Caco-2 (cell line): Measurements from ENCODE around the gene CLCA1. TPM values are rescaled to one million over a fixed set of nuclear protein-coding genes. Genes with fewer than 3 reads are reported as not detected.

ENCODE experiments used
- BruUV-seq: library from RNA; stranded (reverse); fragments of 400-500 nt; replicated peaks from 2 replicates; lab custom pipeline; 2021; lab: Mats Ljungman, UMichigan
- CTCF ChIA-PET: fragments of 300-600 bp; sonication (Branson Sonifier 250); formaldehyde crosslinking; loops from one replicate; lab custom pipeline; 2022; ENCODE audit warnings: antibody characterized with exemption; lab: Charles Lee
- POLR2A ChIA-PET: fragments of 300-600 bp; sonication (Branson Sonifier 250); formaldehyde crosslinking; loops from one replicate; lab custom pipeline; 2022; ENCODE audit warnings: antibody characterized with exemption; lab: Charles Lee
- DNase-seq, 2 experiments: peaks; one replicate each; pipeline versions ENCODE4 v3.0.0 to v3.0.0-alpha.2; 2020 to 2022
- H3K27me3 ChIP-seq: replicated peaks from 2 replicates; pipeline ENCODE4 v1.6.0; 2011; ENCODE audit warnings: low read length; ENCODE audit not compliant: control insufficient read depth, insufficient read depth
- H3K36me3 ChIP-seq: 2 replicates; pipeline ENCODE4 v1.5.1; 2011; ENCODE audit warnings: low read length; ENCODE audit not compliant: control insufficient read depth, insufficient read depth
- H3K4me1 ChIP-seq: fragments of 250-450 bp; sonication (Bioruptor Pico); 2 replicates; pipeline ENCODE4 v1.5.1; 2020; ENCODE audit warnings: mild to moderate bottlenecking
- H3K4me3 ChIP-seq: 2 replicates; pipeline ENCODE4 v1.5.1; 2011; ENCODE audit warnings: low read depth, mild to moderate bottlenecking, control low read depth, low read length
- H3K9me3 ChIP-seq: fragments of 250-450 bp; sonication (Bioruptor Pico); 2 replicates; pipeline ENCODE4 v1.5.1; 2020; ENCODE audit warnings: mild to moderate bottlenecking, moderate library complexity
- H3K27ac Mint-ChIP-seq: one replicate; pipeline ENCODE4 v1.8.0; 2022; ENCODE audit warnings: mixed read lengths; ENCODE audit not compliant: unreplicated experiment
- H3K27me3 Mint-ChIP-seq: one replicate; pipeline ENCODE4 v1.8.0; 2022; ENCODE audit warnings: mixed read lengths; ENCODE audit not compliant: insufficient read depth, unreplicated experiment
- H3K36me3 Mint-ChIP-seq: one replicate; pipeline ENCODE4 v1.8.0; 2022; ENCODE audit warnings: mild to moderate bottlenecking, mixed read lengths; ENCODE audit not compliant: insufficient read depth, unreplicated experiment
- H3K4me1 Mint-ChIP-seq: one replicate; pipeline ENCODE4 v1.8.0; 2022; ENCODE audit warnings: low read depth, mixed read lengths; ENCODE audit not compliant: unreplicated experiment
- H3K4me3 Mint-ChIP-seq: one replicate; pipeline ENCODE4 v1.8.0; 2022; ENCODE audit warnings: mild to moderate bottlenecking, moderate library complexity, mixed read lengths; ENCODE audit not compliant: unreplicated experiment
- H3K9me3 Mint-ChIP-seq: one replicate; pipeline ENCODE4 v1.8.0; 2022; ENCODE audit warnings: mixed read lengths; ENCODE audit not compliant: unreplicated experiment
- CTCF ChIP-seq, 2 experiments: fragments of 200-600 bp in 1 of 2; IDR thresholded peaks; 1 replicate in 1 of 2; 2 replicates in 1 of 2; pipeline versions ENCODE4 v1.5.1 to v1.8.0; 2011 to 2022; ENCODE audit warnings: antibody characterized with exemption in 1 of 2, control low read depth in 1 of 2, inconsistent platforms in 1 of 2, low read depth in 1 of 2, low read length in 1 of 2, mild to moderate bottlenecking in 1 of 2, moderate library complexity in 1 of 2; ENCODE audit not compliant: insufficient read depth in 1 of 2, severe bottlenecking in 1 of 2, unreplicated experiment in 1 of 2
- intact Hi-C: fragments of 100-400 bp; cut with micrococcal nuclease; formaldehyde crosslinking; loops from one replicate; pipeline ENCODE4 v1.10.0; 2022; ENCODE audit not compliant: unreplicated experiment
- total RNA-seq: library from RNA; stranded (reverse); gene quantifications from 2 replicates; pipeline ENCODE4 v1.2.3, GENCODE V29; 2022

The CLCA1 gene
- total RNA-seq, 1 experiment from 2014 or later = not detected

GRCh38 chr1:86461482-86461881 lies 7.2 kb upstream of the CLCA1 start:
- peaks cover 18% of the 10 kb centered on the region for H3K4me1 Mint-ChIP-seq
- no peak for TF ChIP-seq CTCF (IDR thresholded peaks at IDR 0.05; ENCODE audit: insufficient read depth in 1 of 2, low read depth in 1 of 2, low read length in 1 of 2, severe bottlenecking in 1 of 2, unreplicated experiment in 1 of 2)
- no peaks in the 10 kb centered on the region for H3K9me3 Mint-ChIP-seq
- H3K36me3 Mint-ChIP-seq = no peaks in the 10 kb centered on the region
- no TSS peak for BruUV-seq
- Histone ChIP-seq H3K4me1 (0 out of 2 replicates have a peak, but pooled peaks cover 8% of the 10 kb centered on the region), H3K27me3 (no peaks in the 10 kb centered on the region), H3K9me3 (no peaks in the 10 kb centered on the region), H3K4me3 (no peak overlapping the region), H3K36me3 (no peaks in the 10 kb centered on the region)
- ChIA-PET CTCF (no interaction called here), POLR2A (no interaction called here)
- intact Hi-C loops = no loop called here
- DNase-seq = peak in 1 of 2 experiments; percentile 2
- peaks cover 7% of the 10 kb centered on the region for H3K27me3 Mint-ChIP-seq
- no peak overlapping the region for H3K4me3 Mint-ChIP-seq
- H3K27ac Mint-ChIP-seq = no peak overlapping the region

GRCh38 chr1:86464819-86465218 lies 3.9 kb upstream of the CLCA1 start:
- H3K27me3 Mint-ChIP-seq = no peaks in the 10 kb centered on the region
- 0 out of 2 replicates have a peak, but pooled peaks cover 8% of the 10 kb centered on the region for H3K4me1 ChIP-seq
- no peak overlapping the region for H3K4me3 ChIP-seq
- no peaks in the 10 kb centered on the region for H3K9me3 ChIP-seq
- H3K36me3 Mint-ChIP-seq = no peaks in the 10 kb centered on the region
- no peaks in the 10 kb centered on the region for H3K36me3 ChIP-seq
- POLR2A ChIA-PET = no interaction called here
- no peak for DNase-seq
- peaks cover 18% of the 10 kb centered on the region for H3K4me1 Mint-ChIP-seq
- TF ChIP-seq CTCF (IDR thresholded peaks at IDR 0.05; ENCODE audit: insufficient read depth in 1 of 2, low read depth in 1 of 2, low read length in 1 of 2, severe bottlenecking in 1 of 2, unreplicated experiment in 1 of 2) = no peak
- CTCF ChIA-PET = no interaction called here
- intact Hi-C loops = no loop called here
- no peak overlapping the region for H3K27ac Mint-ChIP-seq
- H3K9me3 Mint-ChIP-seq = no peaks in the 10 kb centered on the region
- H3K27me3 ChIP-seq = no peaks in the 10 kb centered on the region
- H3K4me3 Mint-ChIP-seq = no peak overlapping the region
- BruUV-seq = no TSS peak

GRCh38 chr1:86466109-86466844 lies 2.5 kb upstream of the CLCA1 start:
- Mint-ChIP-seq H3K4me1 (peaks cover 6% of the 10 kb centered on the region), H3K9me3 (no peaks in the 10 kb centered on the region), H3K36me3 (no peaks in the 10 kb centered on the region), H3K27me3 (no peaks in the 10 kb centered on the region), H3K27ac (no peak overlapping the region), H3K4me3 (no peak overlapping the region)
- Histone ChIP-seq H3K27me3 (no peaks in the 10 kb centered on the region), H3K4me1 (0 out of 2 replicates have a peak, but pooled peaks cover 5% of the 10 kb centered on the region), H3K4me3 (no peak overlapping the region), H3K36me3 (no peaks in the 10 kb centered on the region), H3K9me3 (no peaks in the 10 kb centered on the region)
- BruUV-seq = no TSS peak
- ChIA-PET POLR2A (no interaction called here), CTCF (no interaction called here)
- intact Hi-C loops = no loop called here
- DNase-seq = no peak
- TF ChIP-seq CTCF (IDR thresholded peaks at IDR 0.05; ENCODE audit: insufficient read depth in 1 of 2, low read depth in 1 of 2, low read length in 1 of 2, severe bottlenecking in 1 of 2, unreplicated experiment in 1 of 2) = no peak
